HG03378 (cell line): ENCODE results near the gene POC1A.

Source experiments
- ATAC-seq: cut with Tn5 transposase; IDR thresholded peaks from one replicate; pipeline ENCODE4 v1.9.1; 2021; ENCODE audit warnings: mild to moderate bottlenecking, moderate library complexity; ENCODE audit not compliant: unreplicated experiment

The POC1A gene

GRCh38 chr3:52070724-52071621 lies 83.2 kb downstream of the POC1A start:
- no peak for ATAC-seq

- no peak for ATAC-seq
Measured at GRCh38 chr3:52069855-52070254, 84.4 kb downstream of the POC1A start.

GRCh38 chr3:52069135-52069534 lies 85.1 kb downstream of the POC1A start:
- no peak for ATAC-seq

GRCh38 chr3:52068730-52069129 lies 85.5 kb downstream of the POC1A start:
- ATAC-seq: no peak

GRCh38 chr3:52068055-52068571 lies 86.1 kb downstream of the POC1A start:
- ATAC-seq: no peak

GRCh38 chr3:52067526-52067925 lies 86.7 kb downstream of the POC1A start:
- no peak for ATAC-seq

- no peak for ATAC-seq
Measured at GRCh38 chr3:52067046-52067445, 87.2 kb downstream of the POC1A start.

GRCh38 chr3:52065264-52065756 lies 88.9 kb downstream of the POC1A start:
- ATAC-seq: no peak

GRCh38 chr3:52064561-52064960 lies 89.7 kb downstream of the POC1A start:
- no peak for ATAC-seq

- ATAC-seq: no peak
Measured at GRCh38 chr3:52063026-52063723, 91.0 kb downstream of the POC1A start.

- ATAC-seq: no peak
Measured at GRCh38 chr3:52062505-52062904, 91.7 kb downstream of the POC1A start.

GRCh38 chr3:52061121-52061910 lies 92.9 kb downstream of the POC1A start:
- ATAC-seq: no peak

GRCh38 chr3:52059781-52060180 lies 94.4 kb downstream of the POC1A start:
- no peak for ATAC-seq

GRCh38 chr3:52057812-52058495 lies 96.3 kb downstream of the POC1A start:
- no peak for ATAC-seq

GRCh38 chr3:52056968-52057811 lies 97.0 kb downstream of the POC1A start:
- ATAC-seq: peak; percentile 76

- no peak for ATAC-seq
Measured at GRCh38 chr3:52056521-52056967, 97.7 kb downstream of the POC1A start, which contains the start of gene DUSP7. Gene DUSP7, minus strand, starts transcription at chr3:52056571. Its CDS starts 205 bp downstream, at chr3:52056366.

GRCh38 chr3:52055537-52056351 lies 98.5 kb downstream of the POC1A start:
- no peak for ATAC-seq
